Retina (tissue), 1 donor: ENCODE results near the gene BAIAP2.
"Not testable (repeated sequence)": the region's sequence is repeated elsewhere in the genome, so short reads cannot be mapped to it uniquely, and the experiment has no call there.

Source experiments
- DNase-seq: peaks from one replicate; pipeline ENCODE4 v3.0.0-alpha.2; 2016

Gene BAIAP2

GRCh38 chr17:81070541-81071246 lies 35.7 kb downstream of the BAIAP2 start:
- peak; percentile 57 for DNase-seq

DNA sequence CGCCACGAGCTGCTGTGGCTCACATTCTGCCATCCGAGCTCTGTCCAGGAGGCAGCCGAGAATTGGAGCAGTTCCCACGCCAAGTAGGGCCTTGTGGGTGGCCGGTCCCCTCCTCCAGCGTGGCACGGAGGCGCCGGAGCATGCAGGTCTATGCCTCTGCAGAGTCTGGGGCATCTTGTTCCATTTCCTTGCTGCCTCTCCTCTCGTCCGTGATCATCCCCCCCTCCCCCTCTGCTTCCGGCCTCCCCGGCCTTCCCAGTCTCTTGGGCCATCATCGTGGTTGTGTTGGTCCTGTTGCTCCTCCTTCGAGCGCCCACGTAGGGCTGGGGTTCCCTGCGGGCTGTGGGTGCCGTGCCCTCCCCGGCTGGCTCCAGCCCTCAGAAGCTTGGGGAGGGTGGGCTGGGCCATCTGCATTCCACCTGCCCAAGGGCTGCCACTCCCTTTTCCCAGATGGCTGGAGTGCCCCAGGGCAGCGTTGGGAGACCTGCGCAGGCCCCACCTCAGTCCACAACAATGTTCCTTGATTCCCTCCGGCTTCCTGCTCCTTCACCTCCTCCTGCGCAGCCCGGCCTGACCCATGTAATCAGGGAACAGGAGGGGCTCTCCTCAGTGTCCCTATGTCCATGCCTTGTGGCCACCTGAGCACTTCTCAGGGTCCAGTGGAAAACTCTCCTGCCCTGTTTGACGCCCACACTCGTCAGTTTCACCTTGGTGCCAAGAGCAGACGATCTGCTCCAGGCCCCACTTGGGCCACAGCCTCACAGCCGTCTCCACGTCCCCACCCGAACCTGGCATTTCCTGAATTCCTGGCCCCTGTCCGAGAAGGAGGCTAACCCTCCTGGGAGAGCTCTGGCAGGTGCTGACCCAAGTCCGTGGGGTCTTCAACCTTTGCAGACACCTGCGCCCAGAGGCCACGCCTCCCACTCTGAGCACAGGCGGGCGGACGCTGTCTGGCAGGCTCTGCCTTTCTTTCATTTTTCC lies 37.1 kb downstream of the BAIAP2 start:
- DNase-seq, result no peak

DNA sequence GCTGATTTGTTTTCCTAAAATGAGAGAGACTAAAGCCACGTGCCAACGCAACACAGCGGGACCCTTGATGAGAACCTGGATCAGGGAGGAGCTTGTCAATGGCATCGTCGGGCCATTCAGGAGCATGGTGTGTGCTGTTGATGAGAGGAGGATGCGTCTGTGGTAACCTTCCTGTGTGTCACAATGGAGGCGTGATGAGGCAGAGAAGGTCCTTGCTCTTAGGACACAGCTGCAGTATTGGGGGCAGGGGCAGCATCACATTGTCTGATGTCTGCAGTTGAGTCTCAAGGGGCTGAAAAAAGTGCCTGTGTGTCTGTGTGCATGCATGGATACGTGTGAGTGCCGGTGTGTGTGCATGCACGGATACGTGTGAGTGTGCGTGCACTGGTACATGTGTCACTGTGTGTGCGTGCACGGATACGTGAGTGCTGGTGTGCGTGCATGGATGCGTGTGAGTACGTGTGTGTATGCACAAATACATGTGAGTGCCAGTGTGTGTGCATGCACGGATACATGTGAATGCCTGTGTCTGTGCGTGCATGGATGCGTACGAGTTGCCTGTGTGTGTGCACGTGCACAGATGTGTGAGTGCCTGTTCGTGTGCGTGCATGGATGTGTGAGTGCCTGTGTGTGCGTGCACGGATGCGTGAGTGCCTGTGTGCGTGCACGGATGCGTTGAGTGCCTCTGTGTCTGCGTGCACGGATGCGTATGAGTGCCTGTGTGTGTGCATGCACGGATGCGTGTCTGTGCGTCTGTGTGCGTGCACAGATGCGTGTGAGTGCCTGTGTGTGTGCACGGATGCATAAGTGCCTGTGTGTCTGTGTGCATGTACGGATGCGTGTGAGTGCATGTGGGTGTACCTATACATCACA lies 39.3 kb downstream of the BAIAP2 start:
- DNase-seq, result peak; percentile 23

- no peak for DNase-seq
Observed at GRCh38 chr17:81074875-81075274, 39.9 kb downstream of the BAIAP2 start.

DNA sequence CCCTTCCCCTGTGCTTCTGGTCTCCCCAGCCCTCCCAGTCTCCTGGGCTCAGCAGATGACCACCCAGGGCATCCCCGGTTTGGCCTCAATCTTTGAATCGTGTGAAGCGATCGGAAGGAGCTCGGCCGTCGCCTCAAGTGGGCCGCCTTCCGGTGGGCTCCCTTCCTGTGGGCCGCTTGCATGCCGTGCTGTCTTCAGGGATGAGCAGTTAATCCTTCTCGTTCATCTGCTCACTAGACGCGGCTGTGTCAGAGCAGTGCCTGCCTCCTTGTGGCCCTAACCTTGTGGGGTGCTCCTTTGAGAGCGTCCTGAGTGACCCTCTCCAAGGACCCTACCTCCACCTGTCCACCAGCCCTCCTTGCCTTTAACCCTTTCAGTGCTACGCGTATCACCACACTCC lies 40.4 kb downstream of the BAIAP2 start:
- peak; percentile 50 for DNase-seq

GRCh38 chr17:81076141-81076679 lies 41.3 kb downstream of the BAIAP2 start:
- peak; percentile 70 for DNase-seq

DNA sequence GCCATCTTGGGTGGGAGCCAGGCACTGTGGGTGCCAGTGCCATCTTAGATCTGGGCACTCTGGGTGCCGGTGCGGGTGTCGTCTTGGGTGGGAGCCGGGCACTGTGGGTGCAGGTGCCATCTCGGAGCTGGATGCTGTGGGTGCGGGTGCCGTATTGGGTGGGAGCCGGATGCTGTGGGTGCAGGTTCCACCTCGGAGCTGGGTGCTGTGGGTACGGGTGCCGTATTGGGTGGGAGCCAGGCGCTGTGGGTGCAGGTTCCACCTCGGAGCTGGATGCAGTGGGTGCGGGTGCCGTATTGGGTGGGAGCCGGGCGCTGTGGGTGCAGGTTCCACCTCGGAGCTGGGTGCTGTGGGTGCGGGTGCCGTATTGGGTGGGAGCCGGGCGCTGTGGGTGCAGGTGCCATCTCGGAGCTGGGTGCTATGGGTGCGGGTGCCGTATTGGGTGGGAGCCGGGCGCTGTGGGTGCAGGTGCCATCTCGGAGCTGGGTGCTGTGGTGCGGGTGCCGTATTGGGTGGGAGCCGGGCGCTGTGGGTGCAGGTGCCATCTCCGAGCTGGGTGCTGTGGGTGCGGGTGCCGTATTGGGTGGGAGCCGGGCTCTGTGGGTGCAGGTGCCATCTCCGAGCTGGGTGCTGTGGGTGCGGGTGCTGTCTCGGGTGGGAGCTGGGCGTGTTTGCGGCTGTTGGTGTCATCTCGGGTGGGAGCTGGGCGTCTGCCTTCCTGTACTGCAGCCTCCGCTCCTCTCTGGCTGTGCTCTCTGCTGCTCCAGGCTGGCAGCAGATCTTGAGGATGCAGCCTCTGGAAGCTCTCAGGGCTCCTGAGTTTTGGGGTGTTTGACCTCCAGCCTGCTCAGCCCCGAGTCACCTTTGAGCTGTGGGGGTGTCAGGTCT lies 43.3 kb downstream of the BAIAP2 start:
- DNase-seq, result not testable (repeated sequence)

DNA sequence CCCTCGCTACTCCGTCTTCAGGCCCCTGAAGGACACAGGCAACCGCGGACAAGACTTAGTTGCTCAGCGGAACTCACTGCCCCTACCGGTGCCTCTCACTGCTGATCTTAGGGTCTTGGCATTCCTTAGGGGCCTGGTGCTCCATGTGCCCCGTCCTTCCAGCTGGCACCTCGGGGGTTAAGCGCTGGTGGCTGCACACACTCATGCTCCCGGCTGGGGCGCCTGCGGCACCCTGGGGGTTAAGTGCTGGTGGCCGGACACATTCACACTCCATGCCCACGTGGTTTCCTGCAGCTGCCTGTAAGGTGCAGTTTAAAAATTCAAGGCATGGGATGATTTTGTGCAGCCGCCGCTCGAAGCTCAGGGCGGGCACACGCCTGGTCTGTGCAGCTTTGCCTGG lies 45.1 kb downstream of the BAIAP2 start:
- DNase-seq, result peak; percentile 52

DNA sequence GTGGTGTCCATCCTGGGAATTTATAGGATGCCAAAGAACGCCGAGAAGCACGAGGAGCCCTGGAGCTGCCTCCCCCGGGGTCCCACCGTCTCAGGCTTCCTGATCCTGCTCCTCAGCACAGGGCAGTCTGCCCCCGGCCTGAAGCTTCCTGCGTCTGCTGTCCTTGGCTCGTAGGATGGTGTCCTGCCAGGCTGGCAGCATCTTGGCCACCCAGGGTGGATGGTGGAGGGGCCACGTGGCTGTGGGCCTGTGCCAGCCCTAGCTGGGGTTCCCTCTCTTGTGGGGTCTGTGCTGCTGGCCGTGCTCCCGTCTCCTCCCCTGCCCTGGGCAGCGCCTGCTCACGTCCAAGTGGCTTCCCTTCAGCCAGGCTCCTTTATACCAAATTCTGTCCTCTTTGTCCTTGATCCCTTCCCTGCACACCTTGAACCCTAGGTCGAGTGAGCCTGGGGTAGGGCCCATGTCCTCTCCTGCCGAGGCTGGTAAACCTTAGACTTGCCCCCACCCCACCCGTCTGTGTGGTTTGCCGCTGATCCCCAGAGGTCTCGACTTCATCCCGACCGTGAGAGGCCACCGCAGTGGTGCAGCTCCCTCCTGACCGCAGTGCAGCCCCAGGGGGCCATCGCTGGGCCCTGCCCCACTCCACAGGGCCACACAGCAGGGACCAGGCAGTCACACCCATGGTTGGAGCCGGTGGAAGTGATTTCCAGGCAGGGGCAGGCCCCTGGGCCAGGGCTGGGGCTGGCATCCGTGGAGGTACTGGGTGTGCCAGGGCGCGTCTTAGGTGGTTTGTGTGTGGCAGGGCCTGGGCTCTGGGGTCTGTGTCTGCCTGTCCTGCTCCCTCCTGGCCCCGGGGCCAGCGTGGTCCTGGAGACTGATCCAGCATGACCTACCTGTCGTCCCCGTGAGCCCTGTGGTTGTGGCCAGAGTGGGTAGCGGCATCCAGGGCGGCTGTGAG lies 46.5 kb downstream of the BAIAP2 start:
- DNase-seq, result no peak

DNA sequence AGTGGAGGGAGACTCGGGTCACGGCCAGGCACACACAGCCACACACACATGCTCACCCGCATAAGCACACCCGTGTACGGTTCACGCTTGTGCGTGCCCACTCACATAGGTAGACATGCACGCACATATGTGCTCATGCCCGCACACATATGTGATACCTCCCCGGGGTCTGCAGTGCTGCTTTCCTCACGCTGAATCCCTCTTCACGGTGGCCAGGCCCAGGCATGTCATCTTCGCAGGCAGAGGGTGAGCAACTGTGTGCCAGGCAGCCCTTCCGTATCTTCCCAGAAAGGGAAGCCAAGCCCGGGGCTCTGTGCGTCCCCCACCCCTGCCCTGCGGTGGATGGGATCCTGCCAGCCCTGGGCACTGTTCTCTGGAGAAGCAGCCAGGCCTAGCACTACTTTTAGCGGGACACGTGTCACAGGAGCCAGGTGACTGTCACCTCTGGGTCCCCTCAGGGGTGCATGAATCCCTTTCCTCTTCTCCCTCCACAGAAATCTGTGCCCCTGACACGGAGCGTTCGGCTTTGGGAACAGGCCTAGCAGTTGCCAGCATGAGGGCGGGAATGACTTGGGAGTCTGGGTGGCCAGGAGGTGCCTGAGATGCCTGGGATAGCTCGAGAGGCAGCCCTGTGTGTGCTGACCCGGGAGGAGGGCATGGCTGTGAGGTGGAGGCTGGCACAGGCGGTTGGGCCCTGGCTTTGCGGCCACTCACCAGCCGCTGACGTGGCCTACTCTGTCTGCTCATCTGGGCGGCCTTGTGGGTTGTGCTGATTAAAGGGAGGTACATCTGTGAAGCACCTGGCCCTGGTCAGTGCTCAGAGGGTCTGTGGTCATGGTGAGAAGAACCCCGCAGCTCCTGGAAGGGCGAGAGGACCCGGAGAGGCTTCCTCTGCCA lies 47.5 kb downstream of the BAIAP2 start:
- no peak for DNase-seq

DNA sequence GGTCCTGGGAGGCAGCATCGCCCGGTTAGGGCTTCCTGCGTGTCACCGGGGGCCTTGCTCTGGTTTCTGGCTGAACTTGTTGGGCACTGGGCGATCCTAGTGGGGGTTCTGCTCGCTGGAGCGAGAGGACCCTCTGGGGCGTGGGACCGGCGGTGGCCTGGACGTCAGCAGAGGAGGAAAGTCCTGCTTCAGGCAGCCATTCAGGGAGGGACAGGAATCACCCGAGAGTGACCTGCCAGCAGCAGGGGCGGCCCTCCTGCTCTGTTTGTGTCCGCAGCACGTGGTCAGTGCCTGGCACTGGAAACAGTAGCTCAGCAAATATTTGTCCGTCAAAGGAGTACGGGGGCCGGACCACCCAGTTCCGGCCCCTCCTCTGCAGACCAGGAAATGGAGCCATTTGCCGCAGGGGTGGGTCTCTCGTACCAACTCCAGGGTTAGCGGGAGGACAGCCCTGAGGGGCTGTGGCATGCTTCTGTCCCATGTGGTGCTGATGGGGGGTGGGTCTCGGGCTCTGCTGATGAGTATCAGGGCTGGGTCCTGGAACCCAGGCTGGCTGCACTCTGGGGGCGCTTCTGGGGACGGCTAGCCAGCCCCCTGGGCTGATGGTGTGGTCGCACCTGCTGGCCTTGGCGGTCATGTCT lies 48.3 kb downstream of the BAIAP2 start:
- DNase-seq, result peak; percentile 65

- peak; percentile 50 for DNase-seq
Observed at GRCh38 chr17:81084680-81085419, 49.9 kb downstream of the BAIAP2 start.

DNA sequence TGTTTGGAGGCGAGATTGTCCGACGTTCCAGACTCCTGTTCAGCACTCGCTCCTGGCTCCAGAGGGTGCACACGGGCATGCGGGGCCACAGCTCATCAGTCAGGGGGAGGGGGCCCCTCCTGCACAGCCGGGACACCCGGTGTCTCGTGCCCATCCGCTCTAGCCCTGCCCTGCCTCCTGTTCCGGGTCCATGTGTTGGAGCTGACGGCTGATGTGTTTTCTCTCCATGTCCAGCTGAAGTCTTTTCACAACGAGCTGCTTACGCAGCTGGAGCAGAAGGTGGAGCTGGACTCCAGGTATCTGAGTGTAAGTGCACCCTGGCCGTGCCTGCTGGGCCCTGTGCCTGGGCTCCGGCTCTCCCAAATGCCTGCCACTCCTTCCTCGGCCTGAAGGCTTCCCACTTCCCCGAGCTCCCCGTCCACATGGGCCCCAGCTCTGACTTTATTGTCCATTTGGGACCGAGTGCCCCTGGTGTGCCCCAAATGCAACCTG lies 50.5 kb downstream of the BAIAP2 start:
- DNase-seq, result no peak

- no peak for DNase-seq
Observed at GRCh38 chr17:81086789-81087551, 52.0 kb downstream of the BAIAP2 start.

DNA sequence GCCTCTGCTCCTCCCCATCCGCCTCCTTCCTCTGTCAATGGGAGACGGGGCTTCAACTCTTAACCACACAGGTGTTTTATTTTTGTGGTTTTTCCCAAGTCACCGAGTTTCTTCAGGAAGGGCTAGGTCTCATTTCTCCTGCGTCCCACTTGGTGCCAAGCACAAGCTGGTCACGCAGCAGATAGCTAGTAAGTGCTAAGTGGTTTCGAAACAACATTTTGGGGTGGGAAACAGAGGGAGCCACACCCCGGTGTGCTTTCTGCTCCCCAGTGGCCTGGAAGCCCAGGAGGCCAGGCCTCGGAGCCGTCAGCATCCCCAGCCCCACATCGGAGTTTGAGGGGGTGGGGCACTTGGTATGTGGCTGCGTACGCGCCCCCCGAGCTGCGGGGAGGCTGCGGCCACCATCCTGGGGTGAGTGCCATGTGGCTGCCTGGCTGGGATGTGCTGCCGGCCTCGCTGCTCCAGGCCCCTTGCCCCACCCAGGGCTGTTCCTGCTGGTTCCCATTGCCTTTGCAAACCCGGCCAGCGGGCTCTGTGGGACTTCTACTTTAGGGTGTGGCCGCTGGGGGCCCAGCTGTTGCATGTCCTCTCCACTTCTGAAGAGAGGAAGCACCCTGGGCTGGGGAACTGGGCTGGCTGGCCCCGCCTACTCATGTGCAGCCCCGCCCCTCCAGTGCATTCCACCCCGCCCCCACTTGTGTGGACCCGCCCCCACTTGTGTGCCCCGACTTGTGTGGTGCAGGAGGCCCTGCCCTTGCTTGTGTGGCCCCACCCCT lies 55.6 kb downstream of the BAIAP2 start:
- no peak for DNase-seq

DNA sequence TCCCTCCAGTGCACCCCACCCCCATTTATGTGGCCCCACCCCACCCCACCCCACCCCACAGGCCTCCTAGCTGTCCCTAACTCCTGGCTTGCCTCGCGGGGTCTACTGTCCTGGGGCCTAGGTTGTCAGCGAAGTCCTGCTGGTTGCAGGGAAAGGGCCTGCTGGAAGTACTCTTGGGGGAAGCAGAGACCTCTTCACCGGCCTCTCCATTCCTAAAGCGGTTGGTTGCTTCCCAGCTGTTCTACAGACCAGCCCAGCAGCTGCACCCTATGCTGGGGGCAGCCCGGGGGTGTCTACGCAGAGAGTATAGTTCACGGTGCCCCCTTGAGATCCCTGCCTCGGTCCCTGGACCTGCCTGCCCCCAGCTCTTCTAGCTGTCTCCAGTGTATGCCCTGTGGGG lies 56.2 kb downstream of the BAIAP2 start:
- no peak for DNase-seq
